SHP77 treated with DMSO at 0.1 percent for 48 hours (cell line): ENCODE data around the gene PXMP4.

ENCODE experiments used
- DNase-seq: peaks from one replicate; lab custom pipeline; 2025; lab: John Stamatoyannopoulos, UW

PXMP4 gene

GRCh38 chr20:33684533-33685327 is 35.4 kb downstream of the PXMP4 start:
- DNase-seq, result peak; percentile 17

- DNase-seq, result no peak
Measured at GRCh38 chr20:33681728-33682353, 38.3 kb downstream of the PXMP4 start.

- no peak for DNase-seq
Measured at GRCh38 chr20:33681288-33681687, 38.8 kb downstream of the PXMP4 start.

- DNase-seq, result no peak
Measured at GRCh38 chr20:33680686-33681085, 39.4 kb downstream of the PXMP4 start.

GRCh38 chr20:33679758-33680485 is 40.2 kb downstream of the PXMP4 start:
- no peak for DNase-seq

GRCh38 chr20:33677991-33678702 is 42.0 kb downstream of the PXMP4 start:
- DNase-seq, result no peak

- DNase-seq, result no peak
Measured at GRCh38 chr20:33676652-33677645, 43.2 kb downstream of the PXMP4 start.

GRCh38 chr20:33676121-33676520 is 44.0 kb downstream of the PXMP4 start:
- no peak for DNase-seq

GRCh38 chr20:33675136-33675959 is 44.8 kb downstream of the PXMP4 start:
- no peak for DNase-seq

- DNase-seq, result peak; percentile 46
Measured at GRCh38 chr20:33674294-33675135, 45.6 kb downstream of the PXMP4 start, which contains the start of gene NECAB3. NECAB3 (minus strand) TSS chr20:33674428; CDS start chr20:33674352, 76 bp downstream.

GRCh38 chr20:33673410-33674293 is 46.5 kb downstream of the PXMP4 start:
- no peak for DNase-seq

- DNase-seq, result no peak
Measured at GRCh38 chr20:33673114-33673409, 47.0 kb downstream of the PXMP4 start.

- DNase-seq, result no peak
Measured at GRCh38 chr20:33672426-33673113, 47.5 kb downstream of the PXMP4 start.

GRCh38 chr20:33671573-33672288 is 48.4 kb downstream of the PXMP4 start:
- DNase-seq, result no peak

- DNase-seq, result no peak
Measured at GRCh38 chr20:33670715-33671499, 49.2 kb downstream of the PXMP4 start.
